ENCODE measurements around the gene NELFE.
A peak's percentile ranks its signal among the peaks of the same experiment; 100 is the strongest.
"Not testable (repeated sequence)": the region's sequence is repeated elsewhere in the genome, so short reads cannot be mapped to it uniquely, and the experiment has no call there.

The NELFE gene

GRCh38 chr6:31958741-31959739 is at the start of gene NELFE, which contains the start of gene SKIC2:
Gene NELFE, minus strand, starts transcription at chr6:31958971. Its CDS starts 525 bp downstream, at chr6:31958446.
Gene SKIC2, plus strand, starts transcription at chr6:31959175. Its CDS starts 18 bp downstream, at chr6:31959193.
- TF ChIP-seq CTCF (IDR thresholded peaks at IDR 0.05; ENCODE audit: borderline replicate concordance, insufficient read depth, low read depth, low read length), result no peak
- peak within 1 kb of the TSS; percentile 83 for H3K4me3 ChIP-seq (ENCODE audit: low read depth, low read length)

- H3K4me3 ChIP-seq (ENCODE audit: low read depth, low read length), result not testable (repeated sequence)
Measured at GRCh38 chr6:32008037-32008436, 49.3 kb upstream of the NELFE start.

GRCh38 chr6:32007086-32007485 is 48.3 kb upstream of the NELFE start:
- not testable (repeated sequence) for H3K4me3 ChIP-seq (ENCODE audit: low read depth, low read length)

- H3K4me3 ChIP-seq (ENCODE audit: low read depth, low read length), result not testable (repeated sequence)
Measured at GRCh38 chr6:32005991-32006529, 47.3 kb upstream of the NELFE start.

GRCh38 chr6:32005538-32005880 is 46.7 kb upstream of the NELFE start:
- not testable (repeated sequence) for H3K4me3 ChIP-seq (ENCODE audit: low read depth, low read length)

- H3K4me3 ChIP-seq (ENCODE audit: low read depth, low read length), result not testable (repeated sequence)
Measured at GRCh38 chr6:32004864-32005537, 46.2 kb upstream of the NELFE start.

GRCh38 chr6:32004393-32004792 is 45.6 kb upstream of the NELFE start:
- H3K4me3 ChIP-seq (ENCODE audit: low read depth, low read length), result not testable (repeated sequence)

- H3K4me3 ChIP-seq (ENCODE audit: low read depth, low read length), result not testable (repeated sequence)
Measured at GRCh38 chr6:32003301-32003700, 44.5 kb upstream of the NELFE start.

GRCh38 chr6:32002546-32003268 is 43.9 kb upstream of the NELFE start:
- H3K4me3 ChIP-seq (ENCODE audit: low read depth, low read length), result not testable (repeated sequence)

GRCh38 chr6:31996385-31996784 is 37.6 kb upstream of the NELFE start:
- not testable (repeated sequence) for H3K4me3 ChIP-seq (ENCODE audit: low read depth, low read length)

- not testable (repeated sequence) for H3K4me3 ChIP-seq (ENCODE audit: low read depth, low read length)
Measured at GRCh38 chr6:31994421-31994820, 35.6 kb upstream of the NELFE start.

- H3K4me3 ChIP-seq (ENCODE audit: low read depth, low read length), result not testable (repeated sequence)
Measured at GRCh38 chr6:31989363-31989762, 30.6 kb upstream of the NELFE start.

- not testable (repeated sequence) for H3K4me3 ChIP-seq (ENCODE audit: low read depth, low read length)
Measured at GRCh38 chr6:31981744-31982143, 23.0 kb upstream of the NELFE start, which contains the start of gene C4A. Gene C4A, plus strand, starts transcription at chr6:31982057. Its CDS starts 51 bp downstream, at chr6:31982108.

- not testable (repeated sequence) for H3K4me3 ChIP-seq (ENCODE audit: low read depth, low read length)
Measured at GRCh38 chr6:31980998-31981397, 22.2 kb upstream of the NELFE start.

- not testable (repeated sequence) for H3K4me3 ChIP-seq (ENCODE audit: low read depth, low read length)
Measured at GRCh38 chr6:31980195-31980876, 21.6 kb upstream of the NELFE start.

Measured in GM12875 (cell line).